DND-41 (cell line): ENCODE measurements around the gene CARNS1.

ENCODE experiments used
- CTCF ChIP-seq: IDR thresholded peaks from 2 replicates; pipeline ENCODE4 v1.5.1; 2012; ENCODE audit warnings: borderline replicate concordance, low read length, moderate library complexity, mild to moderate bottlenecking; ENCODE audit not compliant: poor library complexity, severe bottlenecking; ENCODE audit errors: extremely low read depth
- EZH2 ChIP-seq: IDR thresholded peaks from 3 replicates; pipeline ENCODE4 v1.6.1; 2012; ENCODE audit warnings: borderline replicate concordance, low read depth, mild to moderate bottlenecking, moderate library complexity, low read length, inconsistent platforms; ENCODE audit not compliant: severe bottlenecking

GRCh38 chr11:67455054-67455453 is 39.6 kb downstream of the CARNS1 start, which contains the start of gene CABP4:
- TF ChIP-seq CTCF: no peak
- TF ChIP-seq EZH2: no peak
